Gastrocnemius medialis (tissue), 4 donors: ENCODE results near the gene ID3. TPM values are rescaled to one million over a fixed set of nuclear protein-coding genes. Genes with fewer than 3 reads are reported as not detected.
"Not testable (repeated sequence)": the region's sequence is repeated elsewhere in the genome, so short reads cannot be mapped to it uniquely, and the experiment has no call there.

Source experiments
- ATAC-seq, 2 donors: fragments of 150-250 bp; one replicate each; pipeline ENCODE4 v1.9.1; 2016
- DNase-seq, 2 donors: peaks; one replicate each; pipeline ENCODE4 v3.0.0-alpha.2; 2019
- H3K27ac ChIP-seq, 4 donors: fragments of 200-600 bp; sonication (generic); 1 replicate in 1 of 4; 2 replicates in 3 of 4; pipeline ENCODE4 v1.5.1; 2016 to 2018; ENCODE audit warnings: mild to moderate bottlenecking in 2 of 4, moderate library complexity in 1 of 4
- H3K27me3 ChIP-seq, 3 donors: fragments of 200-600 bp; sonication (generic) in 2 of 3; 1 replicate in 1 of 3; 2 replicates in 2 of 3; pipeline versions ENCODE4 v1.5.1 to v1.6.0; 2016 to 2019; ENCODE audit warnings: mild to moderate bottlenecking in 1 of 3, moderate library complexity in 1 of 3
- H3K36me3 ChIP-seq, 2 donors: fragments of 200-600 bp; sonication (generic) in 1 of 2; one replicate each; pipeline ENCODE4 v1.5.1; 2017 to 2018
- H3K4me1 ChIP-seq, 2 donors: fragments of 200-600 bp; sonication (generic) in 1 of 2; one replicate each; pipeline ENCODE4 v1.5.1; 2016 to 2017; ENCODE audit warnings: mild to moderate bottlenecking in 2 of 2
- H3K4me3 ChIP-seq, 4 donors: fragments of 200-600 bp; sonication (generic) in 3 of 4; 1 replicate in 1 of 4; 2 replicates in 3 of 4; pipeline ENCODE4 v1.5.1; 2016 to 2019; ENCODE audit warnings: mild to moderate bottlenecking in 2 of 4
- H3K9me3 ChIP-seq, 3 donors: fragments of 200-600 bp; sonication (generic) in 2 of 3; 1 replicate in 1 of 3; 2 replicates in 2 of 3; pipeline ENCODE4 v1.5.1; 2016 to 2019
- POLR2A ChIP-seq, 2 donors: fragments of 450-650 bp; IDR thresholded peaks; one replicate each; pipeline ENCODE4 v1.6.1; 2017; ENCODE audit warnings: antibody characterized with exemption in 2 of 2, mild to moderate bottlenecking in 2 of 2, moderate library complexity in 2 of 2
- in situ Hi-C, 4 donors: fragments of 200-750 bp; cut with MboI; loops; one replicate each; pipeline versions ENCODE4 v1.15.0 to v1.8.0; 2017; ENCODE audit warnings: low sequenced_read_pairs in 4 of 4
- intact Hi-C: fragments of 100-400 bp; cut with DNase I; formaldehyde crosslinking; loops from one replicate; pipeline ENCODE4 v1.15.1; 2023; ENCODE audit warnings: low total_unique reads
- total RNA-seq, 4 donors: library from RNA; depleted of rRNA; stranded (reverse); fragments of >200 nt; gene quantifications; one replicate each; pipeline versions ENCODE4 v1.1.0 to v1.2.3, GENCODE V29; 2016
- TF ChIP-seq, protein P1 (sequence below), 5 experiments: fragments of 450-650 bp in 3 of 5; fragments of 200-600 bp in 2 of 5; sonication (generic) in 2 of 5; IDR thresholded peaks in 4 of 5; conservative IDR thresholded peaks in 1 of 5; 1 replicate in 4 of 5; 2 replicates in 1 of 5; pipeline ENCODE4 v1.5.1; 2016 to 2019; ENCODE audit warnings: antibody characterized with exemption in 5 of 5, mild to moderate bottlenecking in 3 of 5, moderate library complexity in 3 of 5

ID3 gene
- total RNA-seq, 4 donors from 2014 or later: 67.9 to 124 (median 83.0) TPM

- DNase-seq (no peak), ATAC-seq (no peak)
- peak overlapping the region in 2 of 4 donors; percentile 8 to 87 for H3K27ac ChIP-seq
- H3K9me3 ChIP-seq: no peaks in the 10 kb centered on the region
- no peaks in the 10 kb centered on the region for H3K36me3 ChIP-seq
- no peaks in the 10 kb centered on the region for H3K27me3 ChIP-seq
- no peak for TF ChIP-seq POLR2A (IDR thresholded peaks at IDR 0.05)
- H3K4me3 ChIP-seq: no peak overlapping the region
- intact Hi-C loops: no loop called here
- peaks cover 34 to 50% of the 10 kb centered on the region in 2 donors for H3K4me1 ChIP-seq
- in situ Hi-C loops: no loop called here
Measured at GRCh38 chr1:23589585-23589986, 30.3 kb upstream of the ID3 start.

DNA sequence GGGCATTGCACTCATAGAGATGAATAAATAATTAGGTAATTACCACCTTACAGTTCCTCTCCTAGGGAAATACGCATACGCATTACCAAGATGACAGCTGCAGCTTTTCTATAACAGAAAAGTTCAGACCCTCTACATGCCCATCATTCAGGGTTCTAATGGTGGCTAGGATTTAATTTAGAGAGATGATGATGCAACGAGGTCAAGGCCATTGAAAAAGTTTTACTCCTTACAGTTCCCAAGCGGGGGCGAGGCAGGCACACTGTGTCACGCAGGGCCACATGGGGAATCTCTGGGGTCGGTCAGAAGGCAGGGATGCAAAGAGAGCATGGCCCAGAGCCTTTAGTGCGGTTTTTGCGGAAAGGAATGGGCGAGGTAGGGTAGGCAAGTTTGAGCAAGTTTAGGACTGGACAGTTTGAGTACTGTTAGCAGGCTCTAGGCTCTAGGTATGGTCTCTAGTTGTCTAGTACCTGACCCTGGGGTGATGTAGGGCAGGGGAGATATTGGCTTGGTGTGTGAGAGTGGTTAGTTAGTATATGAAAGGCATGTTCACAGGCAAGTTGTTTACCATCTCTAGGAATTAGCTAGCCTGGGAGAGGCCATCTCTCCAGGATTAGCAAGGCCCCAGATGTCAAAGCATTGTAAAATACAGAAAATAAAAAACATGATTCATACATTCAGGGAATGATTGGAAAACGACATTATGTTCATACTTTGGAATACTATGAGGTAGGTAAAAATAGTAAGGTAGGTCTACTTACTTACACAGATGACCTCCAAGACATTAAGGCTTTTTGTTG, 29.6 kb upstream of the ID3 start:
- Histone ChIP-seq H3K36me3 (no peaks in the 10 kb centered on the region), H3K4me1 (peaks cover 33 to 48% of the 10 kb centered on the region in 2 donors), H3K4me3 (no peak overlapping the region), H3K27ac (peak overlapping the region in 1 of 4 donors; percentile 87), H3K27me3 (no peaks in the 10 kb centered on the region), H3K9me3 (no peaks in the 10 kb centered on the region)
- DNase-seq: no peak
- in situ Hi-C loops (no loop called here), intact Hi-C loops (no loop called here)
- no peak for ATAC-seq
- TF ChIP-seq, protein P1, sequence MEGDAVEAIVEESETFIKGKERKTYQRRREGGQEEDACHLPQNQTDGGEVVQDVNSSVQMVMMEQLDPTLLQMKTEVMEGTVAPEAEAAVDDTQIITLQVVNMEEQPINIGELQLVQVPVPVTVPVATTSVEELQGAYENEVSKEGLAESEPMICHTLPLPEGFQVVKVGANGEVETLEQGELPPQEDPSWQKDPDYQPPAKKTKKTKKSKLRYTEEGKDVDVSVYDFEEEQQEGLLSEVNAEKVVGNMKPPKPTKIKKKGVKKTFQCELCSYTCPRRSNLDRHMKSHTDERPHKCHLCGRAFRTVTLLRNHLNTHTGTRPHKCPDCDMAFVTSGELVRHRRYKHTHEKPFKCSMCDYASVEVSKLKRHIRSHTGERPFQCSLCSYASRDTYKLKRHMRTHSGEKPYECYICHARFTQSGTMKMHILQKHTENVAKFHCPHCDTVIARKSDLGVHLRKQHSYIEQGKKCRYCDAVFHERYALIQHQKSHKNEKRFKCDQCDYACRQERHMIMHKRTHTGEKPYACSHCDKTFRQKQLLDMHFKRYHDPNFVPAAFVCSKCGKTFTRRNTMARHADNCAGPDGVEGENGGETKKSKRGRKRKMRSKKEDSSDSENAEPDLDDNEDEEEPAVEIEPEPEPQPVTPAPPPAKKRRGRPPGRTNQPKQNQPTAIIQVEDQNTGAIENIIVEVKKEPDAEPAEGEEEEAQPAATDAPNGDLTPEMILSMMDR (IDR thresholded peaks at IDR 0.05 in 4 of 5, conservative IDR thresholded peaks at IDR 0.05 in 1 of 5): no peak
- TF ChIP-seq POLR2A (IDR thresholded peaks at IDR 0.05): no peak

DNA sequence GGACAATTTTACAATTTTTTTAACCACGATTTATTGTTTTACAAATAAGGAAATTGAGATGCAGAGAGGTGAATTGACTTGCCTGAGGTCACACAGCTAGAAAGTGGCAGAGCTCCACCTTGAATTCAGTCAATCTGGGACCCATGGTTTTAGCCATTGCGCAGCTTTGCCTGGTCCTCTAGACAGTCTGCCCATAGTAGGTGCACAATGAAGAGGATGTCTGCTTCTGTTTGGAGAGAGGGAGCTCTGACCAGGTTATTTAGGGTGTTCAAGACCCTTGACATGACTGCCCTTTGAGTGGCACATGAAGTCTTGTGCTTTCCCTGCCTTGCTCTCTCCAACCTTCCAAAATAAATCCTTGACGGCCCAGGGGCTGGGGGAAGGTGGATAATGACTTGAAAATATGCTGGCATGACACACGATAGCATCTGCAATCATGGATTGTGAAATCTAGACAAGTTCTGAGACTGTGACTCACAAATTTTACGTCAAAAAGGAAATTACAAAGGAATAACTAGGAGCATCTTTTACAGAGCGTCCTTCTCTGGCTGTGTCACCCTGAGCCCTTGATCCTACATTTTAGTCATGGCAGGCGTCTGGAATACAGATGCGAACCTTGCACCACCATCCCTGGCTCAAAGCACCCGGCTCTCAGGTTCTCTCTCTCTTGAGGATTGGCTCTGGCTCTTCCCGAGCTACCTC, 26.2 kb upstream of the ID3 start:
- H3K36me3 ChIP-seq: no peaks in the 10 kb centered on the region
- peaks cover 16 to 24% of the 10 kb centered on the region in 2 donors for H3K4me1 ChIP-seq
- H3K9me3 ChIP-seq: no peaks in the 10 kb centered on the region
- in situ Hi-C loops (no loop called here), intact Hi-C loops (no loop called here)
- peak overlapping the region; percentile 58 to 87 (median 68) for H3K27ac ChIP-seq
- no peaks in the 10 kb centered on the region for H3K27me3 ChIP-seq
- DNase-seq: peak; percentile 36 to 89
- TF ChIP-seq POLR2A (IDR thresholded peaks at IDR 0.05): no peak
- TF ChIP-seq, protein P1 (IDR thresholded peaks at IDR 0.05 in 4 of 5, conservative IDR thresholded peaks at IDR 0.05 in 1 of 5): no peak
- peak; percentile 81 to 90 for ATAC-seq
- no peak overlapping the region for H3K4me3 ChIP-seq

DNA sequence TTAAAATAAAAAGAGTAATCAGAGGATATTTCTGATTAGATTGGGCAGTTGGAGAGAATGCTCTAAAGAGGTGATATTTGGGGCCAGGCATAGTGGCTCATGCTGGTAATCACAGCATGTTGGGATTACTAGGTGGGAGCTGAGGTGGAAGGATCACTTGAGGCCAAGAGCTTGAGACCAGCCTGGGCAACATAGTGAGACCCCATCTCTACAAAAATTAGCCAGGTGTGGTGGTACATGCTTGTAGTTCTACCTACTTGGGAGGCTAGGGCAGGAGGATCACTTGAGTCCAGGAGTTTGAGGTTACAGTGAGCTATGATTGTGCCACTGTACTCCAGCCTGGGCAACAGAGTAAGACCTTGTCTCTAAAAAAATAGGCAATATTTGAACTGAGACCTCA, 24.4 kb upstream of the ID3 start:
- ATAC-seq, H3K9me3 ChIP-seq, H3K36me3 ChIP-seq, in situ Hi-C loops, H3K27me3 ChIP-seq, intact Hi-C loops, DNase-seq, H3K4me3 ChIP-seq: not testable (repeated sequence)
- peaks cover 16 to 24% of the 10 kb centered on the region in 2 donors for H3K4me1 ChIP-seq
- H3K27ac ChIP-seq: peak overlapping the region in 2 of 4 donors; percentile 31 to 87

DNA sequence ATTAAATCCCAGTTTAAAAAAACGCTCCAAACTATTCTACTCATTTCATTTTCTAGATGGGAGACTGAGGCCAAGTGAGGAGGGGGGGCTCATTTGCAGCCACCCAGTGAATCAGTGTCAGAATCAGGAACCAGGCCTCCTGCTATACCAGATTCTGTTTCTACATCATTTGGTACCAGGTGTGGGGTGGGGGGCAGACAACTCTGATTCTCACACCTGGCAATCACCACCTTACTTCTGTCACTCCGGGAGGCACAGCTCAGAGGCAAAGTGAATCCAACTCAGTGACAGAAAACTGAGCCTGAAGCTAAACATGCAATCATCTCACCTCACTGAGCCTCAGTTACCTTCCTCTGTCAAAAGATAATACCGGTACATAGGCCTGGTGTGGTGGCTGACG, 23.5 kb upstream of the ID3 start:
- Histone ChIP-seq H3K9me3 (no peaks in the 10 kb centered on the region), H3K4me3 (no peak overlapping the region), H3K27me3 (no peaks in the 10 kb centered on the region), H3K27ac (peak overlapping the region in 2 of 4 donors; percentile 20 to 87), H3K36me3 (no peaks in the 10 kb centered on the region), H3K4me1 (peaks cover 18 to 30% of the 10 kb centered on the region in 2 donors)
- intact Hi-C loops (no loop called here), in situ Hi-C loops (no loop called here)
- no peak for TF ChIP-seq POLR2A (IDR thresholded peaks at IDR 0.05)
- TF ChIP-seq, protein P1 (IDR thresholded peaks at IDR 0.05 in 4 of 5, conservative IDR thresholded peaks at IDR 0.05 in 1 of 5): no peak
- DNase-seq (no peak), ATAC-seq (no peak)
